Measurements from ENCODE around the gene SLC2A14.
"Not testable (repeated sequence)": the region's sequence is repeated elsewhere in the genome, so short reads cannot be mapped to it uniquely, and the experiment has no call there.

Gene SLC2A14

DNA sequence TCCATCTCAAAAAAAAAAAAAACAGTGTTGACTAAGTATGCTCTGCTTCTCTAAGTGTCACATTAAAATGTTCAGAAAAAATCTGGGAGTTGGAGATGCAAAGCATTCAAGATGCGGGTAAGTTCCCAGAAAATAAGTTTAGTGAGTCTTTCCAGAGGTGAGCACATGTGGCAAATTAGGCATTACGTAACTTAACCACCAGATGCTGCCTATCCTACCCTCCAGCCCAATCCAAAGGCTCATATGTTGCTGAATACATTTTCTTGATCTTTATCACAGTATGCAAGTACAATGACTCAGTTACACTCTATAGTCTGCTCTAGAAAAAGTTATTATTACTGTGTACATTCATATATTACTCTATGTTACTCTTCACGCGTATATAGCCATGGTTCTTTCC lies 3.6 kb downstream of the SLC2A14 start:
- DNase-seq: no peak

DNA sequence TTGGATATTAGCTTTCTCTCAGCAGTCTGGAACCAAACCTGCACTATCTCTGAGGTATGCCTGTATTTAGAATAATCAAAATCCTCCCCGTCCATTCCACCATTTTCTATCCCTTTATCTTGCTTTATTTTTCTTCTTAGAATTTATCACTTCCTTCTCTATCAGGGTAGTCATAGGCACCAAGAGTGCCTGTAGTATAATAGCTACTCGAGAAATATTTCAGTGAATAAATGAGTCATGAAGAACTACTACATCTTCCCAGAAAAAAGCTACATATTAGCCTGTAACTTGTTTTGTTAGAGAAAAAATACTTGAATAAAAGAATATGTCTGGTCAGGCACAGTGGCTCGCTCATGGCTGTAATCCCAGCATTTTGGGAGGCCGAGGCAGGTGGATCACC lies 4.3 kb downstream of the SLC2A14 start:
- DNase-seq: no peak

DNA sequence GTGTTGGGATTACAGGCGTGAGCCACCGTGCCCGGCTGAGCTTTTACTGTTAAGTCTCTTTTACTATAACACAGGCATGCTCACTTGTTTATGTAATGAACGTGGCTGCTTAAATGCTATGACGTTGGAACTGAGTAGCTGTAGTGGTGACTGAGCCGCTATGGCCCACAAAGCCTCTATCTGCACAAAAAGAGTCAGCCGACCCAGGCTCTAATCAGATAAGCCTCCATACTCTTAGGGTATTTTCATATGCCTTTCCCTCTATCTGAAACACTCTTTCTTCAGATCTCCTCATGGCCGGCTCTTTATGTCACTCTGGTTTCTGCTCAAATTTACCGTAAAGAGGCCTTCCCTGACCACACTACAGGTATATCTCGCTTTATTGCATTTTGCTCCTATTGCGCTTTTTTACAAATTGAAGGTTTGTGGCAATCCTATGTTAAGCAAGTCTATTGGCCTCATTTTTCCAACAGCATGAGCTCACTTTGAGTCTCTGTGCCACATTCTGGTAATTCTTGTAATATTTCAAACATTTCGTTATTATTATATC lies 8.0 kb downstream of the SLC2A14 start:
- DNase-seq: no peak

DNA sequence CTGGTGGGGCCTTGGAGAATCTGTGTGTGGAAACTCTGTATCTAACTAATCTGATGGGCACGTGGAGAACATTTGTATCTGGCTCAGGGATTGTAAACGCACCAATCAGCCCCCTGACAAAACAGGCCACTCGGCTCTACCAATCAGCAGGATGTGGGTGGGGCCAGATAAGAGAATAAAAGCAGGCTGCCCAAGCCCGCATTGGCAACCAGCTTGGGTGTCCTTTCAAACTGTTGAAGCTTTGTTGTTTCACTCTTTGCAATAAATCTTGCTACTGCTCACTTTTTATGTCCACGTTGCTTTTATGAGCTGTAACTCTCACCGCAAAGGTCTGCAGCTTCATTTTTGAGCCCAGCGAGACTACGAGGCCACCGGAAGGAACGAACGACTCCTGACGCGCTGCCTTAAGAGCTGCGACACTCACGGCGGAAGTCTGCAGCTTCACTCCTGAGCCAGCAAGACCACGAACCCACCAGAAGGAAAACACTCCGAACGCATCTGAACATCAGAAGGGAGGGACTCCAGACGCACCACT lies 9.8 kb downstream of the SLC2A14 start:
- DNase-seq: not testable (repeated sequence)

DNA sequence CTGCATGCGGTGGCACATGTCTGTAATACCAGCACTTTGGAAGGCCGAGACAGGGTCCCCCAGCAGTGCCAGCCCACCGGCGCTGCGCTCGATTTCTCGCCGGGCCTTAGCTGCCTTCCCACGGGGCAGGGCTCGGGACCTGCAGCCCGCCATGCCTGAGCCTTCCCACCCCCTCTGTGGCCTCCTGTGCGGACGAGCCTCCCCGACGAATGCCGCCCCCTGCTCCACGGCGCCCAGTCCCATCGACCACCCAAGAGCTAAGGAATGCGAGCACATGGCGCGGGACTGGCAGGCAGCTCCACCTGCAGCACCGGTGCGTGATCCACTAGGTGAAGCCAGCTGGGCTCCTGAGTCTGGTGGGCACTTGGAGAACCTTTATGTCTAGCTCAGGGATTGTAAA lies 10.4 kb downstream of the SLC2A14 start:
- not testable (repeated sequence) for DNase-seq

DNA sequence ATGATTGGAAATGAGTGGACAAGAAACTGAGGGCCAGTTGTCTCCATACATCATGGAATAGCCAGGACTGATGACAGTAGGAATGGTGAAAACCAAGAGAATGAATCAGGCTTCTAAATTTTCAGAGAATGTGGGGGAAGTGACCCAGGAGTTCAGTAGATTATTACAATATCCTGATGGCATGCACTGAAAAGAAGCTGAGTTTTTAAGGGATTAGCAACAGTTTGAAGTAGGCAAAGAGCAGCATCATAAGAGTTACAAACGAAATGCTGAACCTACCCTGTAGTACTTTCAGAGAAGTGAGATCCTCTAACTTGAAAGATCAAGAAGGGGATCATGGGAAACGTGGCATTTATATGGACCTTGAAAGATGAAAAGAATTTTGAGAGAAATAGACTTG lies 13.2 kb downstream of the SLC2A14 start:
- DNase-seq: no peak

DNA sequence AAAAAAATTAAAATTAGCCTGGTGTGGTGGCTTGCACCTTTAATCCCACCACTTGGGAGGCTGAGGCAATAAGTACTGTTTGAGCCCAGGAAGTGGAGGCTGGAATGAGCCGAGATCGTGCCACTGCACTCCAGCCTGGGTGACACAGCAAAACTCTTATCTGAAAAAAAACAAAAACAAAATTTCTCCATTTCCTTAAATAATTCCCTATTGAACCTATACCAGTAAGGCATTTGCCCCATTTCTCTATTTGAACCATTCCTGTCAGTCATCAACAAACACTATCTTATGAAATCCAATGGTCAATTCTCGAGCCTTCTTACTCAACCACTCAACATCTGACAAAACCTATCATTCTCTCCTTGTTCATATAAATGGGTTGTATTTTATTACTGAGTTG lies 14.7 kb downstream of the SLC2A14 start:
- DNase-seq: no peak

DNA sequence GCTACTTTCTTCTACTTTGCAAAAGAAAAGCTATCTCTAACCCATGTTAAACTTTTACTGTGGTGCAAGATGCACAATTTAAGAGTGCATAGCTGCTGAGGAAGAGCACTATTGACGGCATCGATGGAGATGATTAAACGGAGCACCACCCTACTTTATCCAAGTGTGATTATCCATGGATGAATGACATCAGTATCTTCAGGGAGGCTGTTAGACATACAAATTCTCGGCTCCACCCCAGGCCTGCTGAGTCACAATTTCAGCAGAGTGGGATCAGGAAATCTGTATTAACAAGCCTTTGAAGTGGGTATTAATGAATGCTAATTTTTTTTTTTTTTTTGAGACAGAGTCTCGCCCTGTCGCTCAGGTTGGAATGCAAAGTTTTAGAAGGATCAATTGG lies 16.2 kb downstream of the SLC2A14 start:
- DNase-seq: no peak

DNA sequence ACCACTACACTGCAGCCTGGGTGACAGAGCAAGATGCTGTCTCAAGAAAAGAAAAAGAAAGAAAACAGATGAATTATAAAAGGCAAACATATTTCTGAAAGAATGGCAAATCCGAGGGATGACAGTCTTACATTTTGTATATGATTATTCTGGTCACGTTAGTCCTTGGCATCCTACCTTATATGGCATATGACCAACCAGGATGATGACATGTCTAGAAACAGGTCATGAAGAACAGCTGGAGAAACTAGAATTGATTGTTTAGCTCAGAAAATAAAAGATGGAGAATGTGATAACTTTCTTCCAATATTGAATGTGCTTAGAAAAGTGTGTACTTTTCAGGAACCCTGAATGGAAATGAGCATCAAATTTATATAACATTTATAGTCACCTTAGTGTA lies 19.2 kb downstream of the SLC2A14 start:
- no peak for DNase-seq

DNA sequence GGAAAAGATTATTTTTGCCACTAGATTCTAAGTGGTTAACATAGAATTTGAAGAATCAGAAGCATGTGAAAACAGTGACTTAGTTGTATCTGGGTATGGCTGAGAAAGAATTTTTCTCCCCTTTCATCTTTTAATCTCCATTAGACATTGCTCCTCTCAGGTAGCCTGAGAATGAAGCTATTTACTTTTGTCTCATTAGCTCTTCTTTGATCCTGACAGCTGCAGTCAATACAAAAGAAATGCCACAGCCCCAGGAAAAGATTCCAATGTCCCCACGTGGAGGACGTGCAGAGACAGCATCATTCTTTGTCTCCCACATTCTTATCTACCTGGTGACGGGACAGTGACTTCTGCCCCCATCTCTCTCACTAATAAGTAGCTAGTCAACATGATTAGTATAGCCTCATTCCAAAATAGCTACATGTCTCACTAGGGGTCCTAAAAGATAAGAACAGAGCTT lies 21.1 kb downstream of the SLC2A14 start:
- DNase-seq: not testable (repeated sequence)

DNA sequence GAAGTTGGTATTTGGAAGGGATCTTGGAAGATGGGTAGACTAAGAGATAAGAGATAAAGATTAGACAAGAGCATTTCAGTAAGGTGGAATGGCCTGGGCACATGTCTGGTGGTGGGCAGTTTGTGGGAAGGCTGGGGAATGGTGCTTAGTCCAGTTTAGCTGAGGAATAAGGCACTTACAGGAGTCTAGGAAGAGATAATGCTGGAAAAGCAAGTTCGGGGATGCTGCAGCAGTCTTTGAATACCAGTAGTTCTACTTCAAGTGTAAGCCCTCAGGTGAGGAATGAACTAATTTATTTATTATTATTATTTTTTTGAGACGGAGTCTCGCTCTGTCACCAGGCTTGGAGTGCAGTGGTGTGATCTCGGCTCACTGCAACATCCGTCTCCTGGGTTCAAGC lies 22.6 kb downstream of the SLC2A14 start:
- DNase-seq: not testable (repeated sequence)

DNA sequence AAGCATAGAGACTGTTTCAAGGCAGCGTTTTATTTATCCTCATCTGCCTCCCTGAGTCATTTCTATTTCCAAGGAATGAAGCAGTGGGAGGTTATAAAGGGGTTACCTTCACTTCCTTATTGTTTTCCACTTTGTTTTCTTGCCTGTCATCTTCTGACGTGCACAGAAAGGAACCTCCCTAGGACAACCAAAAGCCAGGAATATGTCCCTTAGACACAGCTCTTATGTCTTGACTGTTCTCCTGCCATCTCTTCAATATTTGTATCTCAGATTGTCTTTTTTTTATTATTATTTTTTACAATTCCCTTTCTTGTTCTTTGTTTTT lies 24.7 kb downstream of the SLC2A14 start:
- DNase-seq: not testable (repeated sequence)

DNA sequence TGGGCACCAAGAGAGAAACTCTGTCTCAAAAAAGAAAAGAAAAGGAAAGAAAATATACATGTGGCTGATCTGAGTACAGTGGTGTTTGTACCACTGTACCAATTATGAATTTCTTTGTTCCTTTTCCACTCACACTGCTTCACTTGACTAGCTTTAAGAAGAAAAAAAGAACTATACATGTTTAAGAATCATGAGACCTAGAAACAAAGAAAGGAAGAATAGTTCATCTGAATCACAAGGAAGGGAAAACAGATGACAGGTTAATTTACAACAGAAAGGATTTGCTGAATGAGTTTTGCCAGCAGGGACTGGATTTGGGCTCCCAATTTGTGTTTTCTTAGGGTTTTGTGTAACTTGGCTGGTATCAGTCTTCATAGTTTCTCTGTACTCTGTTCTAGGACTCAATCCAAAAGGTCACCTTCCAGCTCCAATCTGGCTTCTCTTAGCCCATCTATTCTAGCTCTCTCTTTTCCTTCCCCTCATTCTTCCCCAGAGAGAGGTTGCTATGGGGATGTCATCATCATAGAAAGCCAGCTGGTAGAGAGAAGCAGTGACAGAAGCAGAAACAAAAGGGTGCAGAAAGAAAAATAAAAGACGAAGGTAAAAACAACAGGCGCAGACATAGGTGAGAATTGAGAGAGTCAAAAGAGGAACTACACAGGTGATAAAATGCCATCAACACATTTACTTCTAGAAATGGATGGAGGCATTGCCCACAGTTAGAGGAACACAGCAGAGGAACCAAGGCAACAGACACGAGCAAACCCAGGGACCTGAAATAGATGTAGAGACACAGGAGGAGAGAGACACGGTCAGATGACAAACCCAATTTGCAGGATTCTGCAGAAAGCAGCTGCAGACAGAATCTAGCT lies 25.3 kb downstream of the SLC2A14 start:
- DNase-seq: not testable (repeated sequence)

DNA sequence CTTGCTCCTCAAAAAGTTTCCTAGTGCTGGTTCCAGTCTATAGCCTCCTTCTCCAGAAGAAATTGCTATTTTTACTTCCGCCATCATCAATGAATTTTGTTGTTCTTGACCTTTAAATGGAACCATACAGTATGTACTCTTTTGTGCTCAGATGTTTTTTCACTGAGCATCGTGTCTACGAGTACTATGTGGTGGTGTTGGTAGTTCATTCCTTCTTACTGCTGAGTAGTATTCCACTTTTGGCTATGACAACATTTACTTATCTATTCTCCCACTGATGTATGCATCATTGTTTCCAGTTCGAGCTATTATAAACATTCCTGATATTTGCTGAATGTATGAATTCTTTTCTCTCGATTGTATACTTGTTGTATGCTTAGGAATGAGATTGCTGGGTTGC lies 28.6 kb downstream of the SLC2A14 start:
- no peak for DNase-seq

DNA sequence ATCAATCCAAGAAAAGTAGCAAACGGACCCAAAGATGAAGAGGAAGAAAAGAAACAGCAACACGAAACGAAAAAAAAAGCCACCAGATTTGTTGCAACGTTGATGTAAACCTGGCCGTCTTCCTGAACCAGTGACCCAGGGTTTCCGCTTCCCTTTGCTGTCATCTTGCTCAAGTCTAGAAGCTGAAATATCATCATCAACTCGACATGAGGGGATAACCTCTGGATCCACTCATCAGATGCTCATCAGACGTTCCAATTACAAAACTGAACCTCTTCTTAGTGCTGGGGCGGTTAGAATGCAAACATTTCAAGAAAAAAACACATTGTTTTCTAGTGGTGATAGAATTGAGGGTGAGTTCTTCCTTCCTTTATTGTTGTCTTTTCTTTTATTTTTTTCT lies 29.1 kb downstream of the SLC2A14 start:
- not testable (repeated sequence) for DNase-seq

DNA sequence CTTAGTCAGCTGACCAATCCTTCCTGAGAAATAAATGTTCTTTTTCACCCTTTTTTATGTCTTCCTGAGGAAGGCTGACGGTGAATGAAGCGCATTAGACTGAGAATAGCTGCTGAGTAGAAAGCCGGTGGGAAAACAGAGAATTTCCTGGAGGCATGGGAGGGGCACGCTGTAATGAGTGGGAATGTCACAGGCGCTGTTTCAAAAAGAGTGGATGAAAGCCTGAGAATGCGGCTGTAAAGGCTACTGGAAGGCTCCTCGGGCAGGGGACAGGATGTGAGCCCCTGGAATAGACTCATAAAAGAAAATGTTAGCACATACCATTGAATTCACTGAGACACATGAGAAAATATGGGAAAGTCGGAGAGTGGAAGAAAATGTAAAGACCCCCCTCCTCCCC lies 29.6 kb downstream of the SLC2A14 start:
- not testable (repeated sequence) for DNase-seq

DNA sequence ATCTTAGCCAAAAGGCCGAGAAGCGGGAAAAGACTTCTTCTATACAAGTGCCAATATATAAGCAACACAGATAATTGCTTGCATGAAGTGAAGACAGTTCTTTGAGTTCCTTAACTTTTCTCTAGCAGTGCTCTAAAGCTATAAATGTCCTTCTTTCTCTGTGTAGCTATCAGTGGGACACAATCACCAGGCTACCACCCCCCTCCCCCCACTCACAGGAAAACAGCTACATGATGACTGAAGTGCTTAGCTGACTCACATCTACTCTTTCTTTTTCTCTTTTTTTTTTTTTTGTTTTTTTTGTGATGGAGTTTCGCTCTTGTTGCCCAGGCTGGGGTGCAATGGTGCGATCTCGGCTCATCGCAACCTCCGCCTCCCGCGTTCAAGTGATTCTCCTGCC lies 30.3 kb downstream of the SLC2A14 start:
- not testable (repeated sequence) for DNase-seq

DNA sequence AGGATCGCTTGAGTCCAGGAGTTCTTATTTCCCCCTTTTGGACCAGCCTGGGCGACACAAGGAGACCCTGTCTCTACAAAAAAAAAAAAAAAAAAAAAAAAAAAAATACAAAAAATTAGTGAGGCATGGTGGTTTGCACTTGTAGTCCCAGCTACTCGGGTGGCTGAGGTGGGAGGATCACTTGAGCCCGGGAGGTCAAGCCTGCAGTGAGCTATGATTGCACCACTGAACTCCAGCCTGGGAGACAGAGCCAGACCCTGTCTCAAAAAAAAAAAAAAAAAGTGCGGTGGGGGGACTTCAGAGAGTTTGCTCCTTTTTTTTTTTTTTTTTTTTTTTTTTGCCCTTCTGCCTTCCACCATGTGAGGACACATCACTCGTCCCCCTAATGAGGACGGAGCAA lies 32.9 kb downstream of the SLC2A14 start:
- DNase-seq: not testable (repeated sequence)

DNA sequence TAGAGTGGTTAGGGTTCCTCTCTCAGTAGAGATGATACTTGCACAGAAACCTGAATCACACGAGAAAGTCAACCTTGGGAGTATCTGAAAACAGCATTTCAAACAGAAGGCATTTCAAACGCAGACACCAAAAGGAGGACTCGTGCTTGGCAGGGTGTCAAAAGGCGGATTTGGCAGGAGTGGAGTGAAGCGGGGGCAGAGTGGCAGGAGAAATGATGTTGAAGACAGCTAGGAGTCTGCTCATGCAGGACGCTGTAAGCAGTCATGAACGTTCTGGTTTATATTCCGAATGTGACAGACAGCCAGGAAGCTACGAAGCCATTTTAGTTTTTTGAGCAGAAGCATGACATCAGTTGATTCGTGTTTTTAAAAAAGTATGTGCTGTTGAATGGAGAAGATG lies 33.5 kb downstream of the SLC2A14 start:
- not testable (repeated sequence) for DNase-seq

DNA sequence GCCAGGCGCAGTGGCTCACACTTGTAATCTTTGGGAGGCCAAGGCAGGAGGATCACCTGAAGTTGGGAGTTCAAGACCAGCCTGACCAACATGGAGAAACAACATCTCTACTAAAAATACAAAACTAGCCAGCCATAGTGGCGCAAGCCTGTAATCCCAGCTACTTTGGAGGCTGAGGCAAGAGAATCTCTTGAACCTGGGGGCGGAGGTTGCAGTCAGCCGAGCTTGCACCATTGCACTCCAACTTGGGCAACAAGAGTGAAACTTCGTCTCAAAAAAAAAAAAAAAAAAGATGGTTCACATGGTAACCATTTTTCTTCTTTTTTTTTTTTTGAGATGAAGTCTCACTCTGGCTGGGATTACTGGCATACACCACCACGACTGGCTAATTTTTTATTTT lies 35.3 kb downstream of the SLC2A14 start:
- no peak for DNase-seq

DNA sequence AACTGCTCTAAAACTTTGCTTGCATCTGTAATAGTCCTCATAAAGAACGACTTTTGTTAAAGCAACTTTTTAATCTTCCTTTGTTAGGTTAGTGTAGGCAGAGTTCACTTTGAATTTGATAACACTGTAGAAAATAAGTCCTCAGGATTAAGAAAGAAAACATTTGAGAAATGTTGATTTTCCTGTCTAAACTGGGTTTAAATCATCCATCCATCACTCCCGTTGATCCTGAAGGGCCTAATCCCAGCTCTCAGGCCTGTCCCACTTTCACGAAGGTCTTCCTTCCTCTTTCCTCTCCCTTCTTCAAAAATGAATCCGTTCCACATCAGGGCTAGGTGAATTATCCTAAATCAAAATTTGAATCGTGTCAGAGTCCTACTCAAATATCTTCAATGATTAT lies 36.9 kb downstream of the SLC2A14 start:
- DNase-seq: no peak

DNA sequence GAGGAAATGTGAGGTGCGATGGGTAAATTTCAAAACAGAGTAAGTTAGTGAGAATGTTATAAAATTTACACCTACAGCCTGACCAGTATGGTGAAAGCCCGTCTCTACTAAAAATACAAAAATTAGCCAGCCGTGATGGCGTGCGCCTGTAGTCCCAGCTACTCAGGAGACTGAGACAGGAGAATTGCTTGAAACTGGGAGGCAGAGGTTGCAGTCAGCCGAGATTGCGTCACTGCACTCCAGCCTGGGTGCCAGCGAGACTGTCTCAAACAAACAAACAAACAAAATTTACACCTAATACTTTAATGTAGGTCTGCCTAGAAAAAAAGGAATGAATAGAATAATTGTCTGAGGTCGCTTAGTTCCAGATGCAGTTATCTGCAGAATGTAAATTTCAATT lies 37.6 kb downstream of the SLC2A14 start:
- DNase-seq: no peak

DNA sequence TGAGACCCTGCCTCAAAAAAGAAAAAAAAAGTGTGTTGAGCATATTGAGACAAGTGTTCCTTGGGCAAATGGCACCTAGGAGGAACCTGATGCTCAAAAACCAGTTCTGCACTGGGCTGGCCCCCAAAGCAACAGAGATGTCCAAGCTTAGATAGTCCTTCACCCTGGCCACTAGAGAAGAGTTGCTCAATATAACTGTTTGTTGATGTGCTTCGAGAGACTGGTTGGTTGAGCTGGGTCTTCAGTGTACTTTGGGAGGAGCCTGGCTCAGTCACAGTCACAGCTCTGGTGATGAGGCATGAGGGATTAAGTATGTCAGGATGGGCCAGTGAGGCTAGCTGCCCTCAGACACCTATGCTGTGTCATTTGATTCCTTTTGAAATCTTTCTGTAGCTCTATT lies 38.0 kb downstream of the SLC2A14 start:
- DNase-seq: no peak

DNA sequence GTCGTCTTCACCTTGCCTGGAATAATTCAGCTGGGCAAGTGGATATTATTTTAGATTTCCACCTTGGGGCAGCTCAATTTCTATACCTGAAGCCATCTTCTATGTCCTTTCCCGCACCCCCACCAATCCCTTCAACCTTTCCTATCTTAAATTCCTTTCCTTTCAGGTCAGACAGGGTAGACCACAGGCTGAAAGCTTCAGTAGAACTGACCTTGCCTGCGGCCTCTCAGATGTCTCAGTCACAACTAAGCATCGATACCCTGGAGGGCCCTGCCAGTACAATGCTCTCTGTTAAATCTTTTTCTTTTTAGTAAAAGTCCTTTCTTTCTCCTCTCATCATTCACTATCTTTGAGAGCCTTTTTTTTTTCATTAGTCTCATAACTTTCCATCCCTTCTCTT lies 38.9 kb downstream of the SLC2A14 start:
- DNase-seq: no peak
